Activated T-cell treated with anti-CD3 and anti-CD28 coated beads, Interleukin-2, amount 50 U/mL, for 4 hours (primary cell): Measurements from ENCODE around the gene EPHA2. TPM values are rescaled to one million over a fixed set of nuclear protein-coding genes. Genes with fewer than 3 reads are reported as not detected.

ENCODE experiments used
- ATAC-seq, 2 donors: fragments of 200-7000 bp; cut with Tn5 transposase; one replicate each; pipeline ENCODE4 v1.10.0; 2021
- DNase-seq: peaks from one replicate; pipeline ENCODE4 v3.0.0-alpha.2; 2020
- H3K27me3 Mint-ChIP-seq: one replicate; pipeline ENCODE4 v1.8.0; 2021; ENCODE audit warnings: low read depth, mixed read lengths
- H3K36me3 Mint-ChIP-seq: one replicate; pipeline ENCODE4 v1.8.0; 2022; ENCODE audit warnings: mixed read lengths; ENCODE audit not compliant: insufficient read depth
- H3K4me1 Mint-ChIP-seq: one replicate; pipeline ENCODE4 v1.8.0; 2021; ENCODE audit warnings: low read depth, mixed read lengths
- H3K4me3 Mint-ChIP-seq: one replicate; pipeline ENCODE4 v1.8.0; 2021; ENCODE audit warnings: mild to moderate bottlenecking, moderate library complexity, mixed read lengths
- H3K9me3 Mint-ChIP-seq: one replicate; pipeline ENCODE4 v1.8.0; 2021; ENCODE audit warnings: mixed read lengths
- total RNA-seq, 3 donors: library from RNA; stranded (reverse); gene quantifications; one replicate each; pipeline ENCODE4 v1.2.1, GENCODE V29; 2021

The EPHA2 gene
- total RNA-seq, 3 donors from 2014 or later = 0.29 to 0.35 (median 0.33) TPM

DNA sequence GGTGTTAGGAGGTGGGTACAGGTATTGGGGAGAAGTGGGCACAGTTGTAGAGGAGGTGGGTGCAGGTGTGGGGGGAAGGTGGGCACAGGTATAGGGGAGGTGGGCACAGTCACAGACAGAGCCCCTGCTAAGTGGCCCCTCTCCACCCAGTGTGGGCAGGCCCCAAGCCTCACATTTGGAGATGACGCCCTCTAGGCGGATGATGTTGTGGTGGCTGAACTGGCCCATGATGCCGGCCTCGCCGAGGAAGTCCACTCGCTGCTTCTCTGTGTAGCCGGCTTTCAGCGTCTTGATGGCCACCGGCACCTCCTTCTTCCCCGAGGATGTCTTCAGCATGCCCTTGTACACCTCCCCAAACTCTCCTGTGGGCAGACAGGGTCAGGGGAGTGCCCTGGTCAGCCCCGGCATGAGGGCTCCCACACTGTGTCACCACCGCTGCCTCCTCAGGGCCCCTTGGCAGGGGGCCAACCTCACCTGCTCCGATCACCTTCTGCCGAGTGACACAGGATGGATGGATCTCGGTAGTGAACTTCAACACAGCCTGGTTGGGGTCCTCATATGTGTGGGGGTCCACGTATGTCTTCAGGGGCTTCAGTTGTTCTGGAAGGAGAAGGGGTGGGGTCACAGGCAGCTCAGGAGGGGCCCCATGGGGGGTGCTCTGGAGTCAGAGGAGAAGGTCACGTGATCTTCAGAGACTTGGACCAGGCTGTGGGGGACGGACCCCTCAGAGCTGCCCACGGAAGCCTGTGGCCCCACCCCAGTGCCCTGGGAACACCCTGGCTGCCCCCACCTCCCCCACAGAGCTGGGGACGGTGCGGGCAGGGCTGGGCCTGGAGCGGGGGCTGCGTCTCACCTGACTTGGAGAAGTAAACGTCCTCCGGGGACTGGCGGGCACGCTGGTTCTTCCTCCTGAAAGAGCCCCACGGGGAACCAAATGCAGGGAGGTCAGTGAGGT lies 22.6 kb downstream of the EPHA2 start:
- no peaks in the 10 kb centered on the region for H3K36me3 Mint-ChIP-seq
- no peak for ATAC-seq
- no peaks in the 10 kb centered on the region for H3K9me3 Mint-ChIP-seq
- no peak for DNase-seq
- H3K4me3 Mint-ChIP-seq = no peak overlapping the region
- no peaks in the 10 kb centered on the region for H3K27me3 Mint-ChIP-seq
- H3K4me1 Mint-ChIP-seq = no peaks in the 10 kb centered on the region

DNA sequence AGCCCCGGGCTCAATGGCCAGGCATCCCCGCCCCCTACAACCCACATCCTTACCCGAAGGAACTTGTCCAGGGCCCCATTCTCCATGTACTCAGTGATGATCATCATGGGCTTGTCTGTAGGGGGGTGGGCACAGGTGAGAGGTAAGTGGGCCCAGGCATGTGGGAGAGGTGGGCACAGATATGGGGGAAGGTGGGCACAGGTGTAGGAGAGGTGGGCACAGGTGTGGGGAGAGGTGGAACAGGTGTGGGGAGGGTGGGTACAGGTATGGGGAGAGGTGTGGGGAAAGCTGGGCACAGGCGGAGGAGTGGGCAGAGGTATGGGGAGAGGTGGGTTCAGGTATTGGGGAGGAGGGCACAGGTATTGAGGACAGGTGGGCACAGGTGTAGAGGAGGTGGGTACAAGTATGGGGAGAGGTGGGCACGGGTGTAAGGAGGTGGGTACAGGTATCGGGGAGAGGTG lies 23.5 kb downstream of the EPHA2 start:
- no peaks in the 10 kb centered on the region for H3K36me3 Mint-ChIP-seq
- ATAC-seq (no peak), DNase-seq (no peak)
- no peaks in the 10 kb centered on the region for H3K4me1 Mint-ChIP-seq
- no peak overlapping the region for H3K4me3 Mint-ChIP-seq
- no peaks in the 10 kb centered on the region for H3K9me3 Mint-ChIP-seq
- H3K27me3 Mint-ChIP-seq = no peaks in the 10 kb centered on the region

GRCh38 chr1:16131636-16132324 lies 24.1 kb downstream of the EPHA2 start:
- H3K4me3 Mint-ChIP-seq = no peak overlapping the region
- DNase-seq = no peak
- no peaks in the 10 kb centered on the region for H3K9me3 Mint-ChIP-seq
- no peaks in the 10 kb centered on the region for H3K36me3 Mint-ChIP-seq
- no peaks in the 10 kb centered on the region for H3K4me1 Mint-ChIP-seq
- no peak for ATAC-seq
- H3K27me3 Mint-ChIP-seq = no peaks in the 10 kb centered on the region

DNA sequence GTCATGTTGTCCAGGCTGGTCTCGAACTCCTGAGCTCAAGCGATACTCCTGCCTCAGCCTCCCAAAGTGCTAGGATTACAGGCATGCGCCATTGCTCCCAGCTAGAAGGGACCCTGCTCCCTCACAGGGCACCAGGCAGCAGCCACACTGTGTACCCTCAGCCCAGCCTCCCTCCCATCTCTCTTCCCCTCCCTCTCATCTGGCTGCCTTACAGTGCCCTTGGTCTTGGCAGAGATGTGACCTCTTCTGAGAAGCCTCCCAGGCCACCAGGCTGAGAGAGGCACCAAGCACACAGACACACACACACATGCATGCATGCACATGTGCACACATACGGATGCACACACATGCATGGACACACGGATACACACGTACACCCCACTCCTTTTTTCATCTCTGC lies 25.0 kb downstream of the EPHA2 start:
- no peaks in the 10 kb centered on the region for H3K36me3 Mint-ChIP-seq
- H3K4me3 Mint-ChIP-seq = no peak overlapping the region
- no peak for DNase-seq
- no peaks in the 10 kb centered on the region for H3K4me1 Mint-ChIP-seq
- no peak for ATAC-seq
- no peaks in the 10 kb centered on the region for H3K27me3 Mint-ChIP-seq
- H3K9me3 Mint-ChIP-seq = no peaks in the 10 kb centered on the region

GRCh38 chr1:16129921-16130543 lies 25.8 kb downstream of the EPHA2 start:
- H3K4me1 Mint-ChIP-seq = no peaks in the 10 kb centered on the region
- H3K36me3 Mint-ChIP-seq = no peaks in the 10 kb centered on the region
- no peaks in the 10 kb centered on the region for H3K9me3 Mint-ChIP-seq
- DNase-seq (no peak), ATAC-seq (no peak)
- no peaks in the 10 kb centered on the region for H3K27me3 Mint-ChIP-seq
- no peak overlapping the region for H3K4me3 Mint-ChIP-seq

GRCh38 chr1:16129316-16129715 lies 26.6 kb downstream of the EPHA2 start:
- Mint-ChIP-seq H3K27me3 (no peaks in the 10 kb centered on the region), H3K4me3 (no peak overlapping the region), H3K4me1 (no peaks in the 10 kb centered on the region), H3K36me3 (no peaks in the 10 kb centered on the region), H3K9me3 (no peaks in the 10 kb centered on the region)
- ATAC-seq = no peak
- no peak for DNase-seq

DNA sequence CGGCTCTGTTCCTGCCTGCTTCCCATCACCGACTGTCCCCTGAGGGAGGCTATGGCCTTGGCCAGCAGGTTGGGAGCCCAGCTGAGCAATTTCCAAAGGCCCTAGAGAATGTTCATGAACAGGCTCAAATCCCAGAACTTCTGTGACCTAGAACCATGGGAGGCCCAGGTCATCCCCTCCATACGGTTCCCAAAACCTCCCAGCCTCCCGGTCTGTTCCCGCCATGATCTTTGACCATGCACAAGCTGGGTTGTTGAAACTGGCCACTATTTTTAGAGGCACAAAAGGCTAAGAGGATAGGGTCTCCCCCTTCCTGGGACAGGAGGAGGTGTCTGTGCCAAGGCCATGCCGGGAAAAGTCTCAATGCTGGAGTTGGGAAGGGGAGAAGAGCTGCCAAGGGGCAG lies 27.5 kb downstream of the EPHA2 start:
- ATAC-seq (no peak), DNase-seq (no peak)
- Mint-ChIP-seq H3K4me3 (no peak overlapping the region), H3K4me1 (peaks cover 4% of the 10 kb centered on the region), H3K36me3 (no peaks in the 10 kb centered on the region), H3K9me3 (no peaks in the 10 kb centered on the region), H3K27me3 (no peaks in the 10 kb centered on the region)

DNA sequence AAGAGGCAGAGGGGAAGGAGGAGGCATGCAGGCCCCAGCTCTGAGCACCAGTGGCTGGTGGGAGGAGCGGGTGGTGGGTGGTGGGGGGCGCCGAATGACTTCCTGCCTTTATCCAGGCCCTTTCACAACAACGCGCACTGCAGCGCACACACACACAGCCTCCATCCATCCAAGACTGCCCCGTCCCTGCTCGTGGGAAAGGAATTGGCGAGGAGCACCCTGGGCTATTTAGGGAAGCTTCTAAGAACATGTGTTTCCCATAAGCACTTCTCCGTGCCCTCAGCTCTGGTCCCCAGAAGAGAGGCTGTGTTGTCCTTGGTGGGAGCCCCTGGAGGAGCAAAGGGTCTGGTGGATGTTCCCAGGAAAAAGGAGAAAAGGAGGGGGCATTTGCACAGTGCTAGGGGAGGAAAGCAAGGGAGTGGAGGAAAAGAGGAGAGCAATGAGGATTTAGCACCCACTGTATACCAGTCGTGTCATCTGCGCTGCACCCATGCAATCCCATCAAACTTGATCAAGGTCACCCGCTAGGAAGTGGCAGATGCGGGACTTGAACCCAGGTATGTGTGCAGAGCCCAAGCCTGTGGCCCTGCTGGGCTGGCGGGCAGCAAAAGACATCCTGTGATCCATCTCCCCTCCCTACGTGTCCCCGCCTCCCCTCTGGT lies 28.1 kb downstream of the EPHA2 start:
- H3K4me3 Mint-ChIP-seq = no peak overlapping the region
- H3K27me3 Mint-ChIP-seq = no peaks in the 10 kb centered on the region
- peaks cover 8% of the 10 kb centered on the region for H3K4me1 Mint-ChIP-seq
- H3K36me3 Mint-ChIP-seq = no peaks in the 10 kb centered on the region
- ATAC-seq = no peak
- no peaks in the 10 kb centered on the region for H3K9me3 Mint-ChIP-seq
- no peak for DNase-seq

DNA sequence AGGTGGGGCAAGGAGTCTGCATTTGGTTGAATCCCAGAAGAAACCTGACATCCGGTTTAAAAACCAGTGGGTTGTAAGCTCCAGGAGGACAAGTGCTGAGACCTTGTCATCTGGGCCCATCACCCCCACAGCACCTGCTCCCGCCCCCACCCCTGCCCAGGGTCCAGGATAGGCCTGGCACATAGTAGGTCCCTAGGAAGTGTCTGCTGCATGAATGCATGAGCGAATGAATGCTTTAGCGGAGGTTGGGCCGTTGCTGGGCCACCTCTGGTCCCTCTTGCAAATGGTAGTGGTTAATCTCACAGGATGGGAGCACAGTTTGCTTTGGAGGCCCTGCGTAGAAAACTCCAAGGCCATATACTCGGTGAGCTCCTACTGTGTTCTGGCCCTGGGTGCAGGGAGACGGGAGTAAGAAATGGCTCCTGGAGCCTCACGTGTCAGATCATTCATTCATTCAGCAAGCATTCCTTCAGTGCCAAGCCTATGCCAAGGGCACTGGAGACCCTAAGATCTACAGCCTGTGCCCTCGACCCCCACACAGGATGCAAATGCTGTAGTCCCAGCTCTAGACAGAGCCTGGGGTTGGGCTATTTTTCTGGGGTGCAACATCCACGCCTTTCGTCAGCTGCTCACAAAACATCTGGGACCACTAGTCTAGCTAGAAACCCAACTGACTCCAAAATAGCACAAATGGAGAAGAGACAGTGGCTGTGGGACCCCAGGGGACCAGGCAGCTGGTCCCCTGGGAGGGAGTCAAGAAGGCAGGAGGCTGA lies 28.9 kb downstream of the EPHA2 start:
- Mint-ChIP-seq H3K9me3 (no peaks in the 10 kb centered on the region), H3K36me3 (no peaks in the 10 kb centered on the region), H3K27me3 (no peaks in the 10 kb centered on the region)

DNA sequence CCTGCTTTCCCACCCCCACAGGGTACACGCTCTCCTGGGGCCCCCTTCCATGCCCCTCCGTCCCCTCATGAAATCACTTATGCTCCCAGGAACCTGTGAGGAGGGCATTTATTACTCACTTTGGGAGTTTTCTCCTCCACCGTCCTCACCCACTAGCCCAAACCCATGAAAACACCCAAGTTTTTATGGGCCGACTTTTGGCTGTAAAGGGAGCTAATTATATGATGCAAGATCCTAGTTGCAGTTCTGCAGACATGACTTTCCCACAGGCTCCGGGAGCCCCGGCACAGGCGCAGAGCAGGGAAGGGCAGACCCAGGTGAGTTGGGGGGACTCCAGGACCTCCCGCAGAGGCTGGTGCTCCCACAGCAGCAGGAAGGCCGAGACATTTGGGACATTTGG lies 29.7 kb downstream of the EPHA2 start:
- H3K9me3 Mint-ChIP-seq = no peaks in the 10 kb centered on the region
- no peaks in the 10 kb centered on the region for H3K27me3 Mint-ChIP-seq
- no peak overlapping the region for H3K4me3 Mint-ChIP-seq
- ATAC-seq (no peak), DNase-seq (no peak)
- no peaks in the 10 kb centered on the region for H3K36me3 Mint-ChIP-seq
- H3K4me1 Mint-ChIP-seq = peaks cover 11% of the 10 kb centered on the region

More for the DNA sequence above, 28.9 kb downstream of the EPHA2 start:
- DNase-seq (no peak), ATAC-seq (no peak)
- peaks cover 11% of the 10 kb centered on the region for H3K4me1 Mint-ChIP-seq
- no peak overlapping the region for H3K4me3 Mint-ChIP-seq

DNA sequence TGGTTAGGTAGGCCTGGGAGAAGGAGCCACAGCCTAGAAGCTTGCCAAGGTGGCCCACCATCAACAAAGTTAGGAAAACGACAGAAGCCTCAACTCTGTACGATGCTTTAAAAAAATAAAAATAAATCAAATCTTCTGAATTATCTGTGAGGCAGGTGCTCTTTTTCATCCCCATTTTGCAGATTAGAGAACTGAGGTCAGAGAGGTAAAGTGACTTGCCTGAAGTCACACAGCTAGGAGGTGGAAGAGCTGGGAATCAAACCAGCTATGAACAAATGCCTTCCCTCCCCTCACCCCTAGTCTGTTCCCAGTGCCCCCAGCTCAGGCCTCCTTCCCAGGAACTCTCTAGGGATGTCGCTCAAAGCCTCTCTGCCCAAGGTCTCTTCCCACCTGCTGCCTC lies 30.4 kb downstream of the EPHA2 start:
- no peaks in the 10 kb centered on the region for H3K9me3 Mint-ChIP-seq
- no peaks in the 10 kb centered on the region for H3K27me3 Mint-ChIP-seq
- peaks cover 11% of the 10 kb centered on the region for H3K4me1 Mint-ChIP-seq
- H3K36me3 Mint-ChIP-seq = no peaks in the 10 kb centered on the region
- DNase-seq (no peak), ATAC-seq (no peak)
- H3K4me3 Mint-ChIP-seq = no peak overlapping the region

DNA sequence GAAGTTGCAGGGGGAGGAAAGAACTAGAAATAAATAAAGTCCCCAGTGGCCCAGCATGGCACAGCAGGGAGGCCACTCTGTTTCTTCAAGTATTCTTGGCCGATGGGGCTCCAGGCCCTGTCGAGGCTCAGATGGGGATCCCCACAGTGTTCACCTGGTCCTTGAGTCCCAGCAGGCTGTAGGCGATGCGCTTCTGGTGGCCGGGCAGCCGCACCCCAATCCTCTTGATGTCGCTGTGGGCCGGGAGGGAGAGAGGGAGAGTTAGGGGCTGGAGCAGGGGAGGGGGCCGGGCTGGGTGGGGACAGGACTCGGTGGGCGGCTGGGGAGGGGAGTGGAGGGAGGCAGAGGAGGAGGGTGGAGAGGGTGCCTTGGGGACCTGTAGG lies 30.8 kb downstream of the EPHA2 start:
- Mint-ChIP-seq H3K27me3 (no peaks in the 10 kb centered on the region), H3K4me1 (peaks cover 11% of the 10 kb centered on the region), H3K36me3 (no peaks in the 10 kb centered on the region), H3K9me3 (no peaks in the 10 kb centered on the region), H3K4me3 (no peak overlapping the region)
- DNase-seq (no peak), ATAC-seq (no peak)

DNA sequence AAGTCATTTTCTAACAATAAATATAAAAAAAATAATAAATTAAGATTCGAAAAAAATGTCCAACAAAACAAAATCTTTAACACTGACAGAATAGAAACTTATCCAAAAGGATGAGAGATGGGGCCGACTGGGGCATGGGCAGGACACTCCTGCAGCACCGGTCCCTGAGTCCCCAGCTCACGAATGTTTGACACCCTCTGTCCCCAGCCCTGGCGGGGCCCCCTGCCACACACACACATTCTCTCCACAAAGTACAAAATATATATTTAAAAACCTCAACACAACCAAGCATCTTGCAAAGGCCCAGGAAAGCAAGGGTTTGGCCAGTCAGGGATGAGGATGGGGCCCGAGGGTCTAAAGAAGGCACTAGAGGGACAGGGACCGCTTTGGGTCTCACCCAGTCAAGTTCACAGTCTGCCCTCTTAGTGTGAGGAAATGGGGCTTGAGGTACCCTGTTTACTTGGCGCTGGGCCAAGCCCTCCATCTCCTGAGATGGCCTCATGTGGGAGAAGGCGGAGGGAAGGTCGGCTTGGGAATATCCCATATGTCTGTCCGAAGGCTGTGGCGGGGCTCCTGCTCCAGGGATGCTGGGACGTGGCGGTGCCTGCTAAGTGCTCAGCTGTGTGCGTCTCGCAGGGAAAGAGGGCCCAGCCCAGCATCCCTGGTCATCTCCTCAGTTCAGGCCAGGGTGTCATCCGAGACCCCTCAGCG lies 31.3 kb downstream of the EPHA2 start:
- H3K36me3 Mint-ChIP-seq = no peaks in the 10 kb centered on the region
- no peak for DNase-seq
- ATAC-seq = no peak
- H3K4me3 Mint-ChIP-seq = no peak overlapping the region
- H3K9me3 Mint-ChIP-seq = no peaks in the 10 kb centered on the region
- no peaks in the 10 kb centered on the region for H3K27me3 Mint-ChIP-seq
- peaks cover 11% of the 10 kb centered on the region for H3K4me1 Mint-ChIP-seq
